Endometrial microvascular endothelial cells (primary cell): Measurements from ENCODE around the gene GRM3. TPM values are rescaled to one million over a fixed set of nuclear protein-coding genes. Genes with fewer than 3 reads are reported as not detected.

Experiments used
- in situ Hi-C: cut with HindIII; loops from 2 replicates; pipeline ENCODE4 v1.10.0; 2017; ENCODE audit warnings: low sequenced_read_pairs, low pct_unique_long_range_greater_than_20kb; ENCODE audit errors: inconsistent ontology term
- total RNA-seq: library from RNA; depleted of rRNA; stranded (reverse); fragments of >200 nt; gene quantifications from one replicate; pipeline ENCODE4 v1.2.3, GENCODE V29; 2015; ENCODE audit errors: inconsistent ontology term

The GRM3 gene
- total RNA-seq, 1 donor from 2014 or later: not detected

DNA sequence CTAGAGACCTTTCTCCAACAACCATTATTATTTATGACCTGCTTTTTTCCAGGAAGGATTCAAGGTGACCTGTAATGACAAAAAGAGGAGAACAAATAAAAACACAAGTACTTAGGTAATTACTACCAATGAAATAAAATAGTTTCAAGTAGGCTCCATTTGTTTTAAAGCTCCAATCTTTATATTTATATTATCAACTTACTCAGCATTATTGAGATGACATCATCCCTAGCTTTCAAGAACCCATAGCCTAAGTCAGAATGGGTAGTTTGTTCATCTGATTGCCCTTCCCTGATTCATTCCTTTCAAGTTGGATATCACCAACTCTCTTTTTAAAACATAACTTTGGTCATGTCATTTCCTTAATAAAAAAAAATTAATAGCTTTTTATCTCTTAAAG is 131.5 kb downstream of the GRM3 start:
- in situ Hi-C loops: no loop called here

DNA sequence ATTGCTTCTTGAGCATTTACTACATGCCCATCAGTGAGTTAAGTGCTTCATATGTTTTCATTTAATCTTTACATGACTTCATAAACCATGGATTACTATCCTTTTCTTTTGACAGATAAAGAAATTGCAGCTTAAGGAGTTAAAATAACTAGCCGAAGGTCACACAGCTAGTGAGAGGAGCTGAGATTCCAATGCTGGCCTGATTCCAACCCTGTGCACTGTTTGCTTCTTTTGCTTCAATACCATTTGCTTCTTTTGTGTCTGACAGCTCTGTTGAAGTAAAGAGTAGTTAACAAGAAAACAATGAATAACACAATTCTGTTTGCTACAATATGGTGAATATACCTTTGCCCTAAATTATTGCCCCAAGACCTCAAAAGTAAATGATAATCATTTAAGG is 132.4 kb downstream of the GRM3 start:
- in situ Hi-C loops: no loop called here

DNA sequence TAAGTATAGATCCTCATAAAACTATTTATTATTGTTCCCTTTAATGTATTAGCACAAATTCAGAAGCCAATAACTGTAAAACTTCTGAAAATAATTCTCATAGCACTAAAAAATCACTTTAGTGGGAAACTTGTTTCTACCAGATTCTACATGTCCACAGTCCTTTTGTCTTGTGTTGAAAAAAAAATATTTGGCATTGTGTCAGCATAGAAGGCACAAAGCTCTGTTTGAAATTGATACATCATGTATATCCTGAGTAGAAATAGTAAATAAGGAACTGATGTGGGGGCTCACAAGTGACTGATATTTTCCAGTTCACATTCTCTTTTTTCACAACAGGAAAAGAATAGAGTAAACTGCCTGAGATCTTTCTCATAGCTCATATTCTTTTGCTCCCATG is 134.6 kb downstream of the GRM3 start:
- in situ Hi-C loops: no loop called here

DNA sequence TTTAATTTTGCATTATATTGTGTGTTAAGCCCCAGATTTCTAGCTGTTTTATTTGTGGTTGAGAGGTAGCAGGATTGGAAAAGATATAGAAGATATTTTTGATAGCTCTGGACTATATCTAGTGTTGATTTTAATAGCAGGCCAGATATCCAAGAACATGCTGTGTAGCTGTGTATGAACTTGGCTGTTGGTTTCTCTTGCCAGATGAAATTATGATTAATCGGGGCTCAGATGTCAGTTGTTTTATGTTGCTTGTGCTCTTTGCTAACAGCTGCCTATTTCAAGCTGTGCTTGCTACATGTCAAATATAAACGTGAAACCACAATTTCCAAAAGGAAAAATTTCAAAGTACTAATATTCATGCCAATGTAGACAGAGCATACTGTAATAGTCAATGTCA is 141.1 kb downstream of the GRM3 start:
- in situ Hi-C loops: no loop called here

DNA sequence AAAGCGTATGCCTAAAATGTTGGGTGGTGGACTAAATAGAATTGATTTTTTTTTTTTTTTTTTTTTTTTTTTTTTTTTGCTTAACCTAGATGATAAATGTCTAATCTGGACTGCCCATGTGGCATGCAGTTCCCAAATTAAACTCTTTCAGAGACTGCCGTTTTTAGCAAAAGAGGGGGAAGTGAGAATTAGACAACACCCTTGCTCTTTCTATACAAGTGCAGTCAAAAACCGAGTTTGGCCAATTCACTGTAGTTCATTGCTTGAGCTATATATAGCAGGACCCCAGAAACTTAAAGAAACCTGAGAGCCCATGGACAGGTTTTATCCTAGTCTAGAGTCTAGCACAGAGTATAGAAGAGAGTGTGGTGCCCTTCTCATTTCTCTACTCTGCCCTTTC is 141.9 kb downstream of the GRM3 start:
- in situ Hi-C loops: no loop called here

DNA sequence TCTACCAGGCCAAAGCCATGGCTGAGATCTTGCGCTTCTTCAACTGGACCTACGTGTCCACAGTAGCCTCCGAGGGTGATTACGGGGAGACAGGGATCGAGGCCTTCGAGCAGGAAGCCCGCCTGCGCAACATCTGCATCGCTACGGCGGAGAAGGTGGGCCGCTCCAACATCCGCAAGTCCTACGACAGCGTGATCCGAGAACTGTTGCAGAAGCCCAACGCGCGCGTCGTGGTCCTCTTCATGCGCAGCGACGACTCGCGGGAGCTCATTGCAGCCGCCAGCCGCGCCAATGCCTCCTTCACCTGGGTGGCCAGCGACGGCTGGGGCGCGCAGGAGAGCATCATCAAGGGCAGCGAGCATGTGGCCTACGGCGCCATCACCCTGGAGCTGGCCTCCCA is 142.7 kb downstream of the GRM3 start:
- in situ Hi-C loops: no loop called here

DNA sequence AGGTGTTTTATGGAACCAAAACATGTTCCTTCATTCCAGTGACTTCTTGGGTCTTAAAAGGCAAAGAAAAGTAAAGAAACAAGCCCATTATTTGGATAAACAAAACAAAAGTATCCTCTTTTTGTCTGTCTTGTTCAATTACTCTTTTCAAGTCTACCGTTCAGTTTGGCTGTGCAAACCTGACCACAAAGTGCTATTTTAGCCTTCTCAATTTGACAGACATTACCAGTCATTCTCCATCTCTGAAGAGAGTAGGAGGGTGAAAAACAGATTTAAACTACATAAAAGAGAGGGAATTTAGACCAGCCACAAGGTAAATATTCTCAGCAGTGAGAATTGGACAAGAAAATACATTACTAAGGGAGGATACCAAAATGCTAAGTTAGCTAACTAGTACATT is 145.2 kb downstream of the GRM3 start:
- in situ Hi-C loops: no loop called here

DNA sequence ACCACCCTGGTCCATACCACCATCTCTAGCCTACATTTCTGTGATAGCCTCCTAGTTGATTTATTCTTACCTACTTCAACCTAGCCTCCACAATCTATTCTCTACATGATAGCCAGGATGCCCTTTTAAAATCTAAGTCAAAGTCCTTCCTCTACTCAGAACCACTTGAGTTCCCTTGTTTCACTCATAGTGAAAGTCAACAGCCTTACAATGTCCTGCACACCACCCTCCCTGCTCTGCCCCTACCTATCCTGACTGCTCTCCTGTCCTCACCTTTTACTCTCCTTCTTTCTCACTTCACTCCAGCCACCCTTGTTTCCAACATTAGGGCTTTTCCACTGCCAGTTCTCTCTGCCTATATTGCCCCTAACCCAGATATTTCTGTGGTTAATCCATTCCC is 146.7 kb downstream of the GRM3 start:
- in situ Hi-C loops: no loop called here

DNA sequence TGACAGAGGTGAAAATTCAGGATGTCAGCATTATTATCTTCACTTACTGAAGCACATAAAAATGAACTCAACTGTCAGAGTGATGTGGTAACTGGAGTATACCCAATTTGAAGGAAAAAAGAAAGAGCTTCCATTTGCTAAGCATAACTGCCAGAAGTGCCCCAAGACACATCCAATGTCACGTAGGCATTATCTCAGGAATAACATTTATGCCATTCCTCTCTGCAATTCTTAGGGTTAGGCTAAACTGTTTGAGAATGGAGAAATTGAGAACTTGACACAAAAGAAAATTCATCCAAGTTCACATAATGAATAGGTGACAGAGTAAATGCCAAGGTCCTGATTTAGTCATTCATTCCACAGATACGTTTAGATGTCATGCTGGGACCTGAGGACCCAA is 148.6 kb downstream of the GRM3 start:
- in situ Hi-C loops: no loop called here

DNA sequence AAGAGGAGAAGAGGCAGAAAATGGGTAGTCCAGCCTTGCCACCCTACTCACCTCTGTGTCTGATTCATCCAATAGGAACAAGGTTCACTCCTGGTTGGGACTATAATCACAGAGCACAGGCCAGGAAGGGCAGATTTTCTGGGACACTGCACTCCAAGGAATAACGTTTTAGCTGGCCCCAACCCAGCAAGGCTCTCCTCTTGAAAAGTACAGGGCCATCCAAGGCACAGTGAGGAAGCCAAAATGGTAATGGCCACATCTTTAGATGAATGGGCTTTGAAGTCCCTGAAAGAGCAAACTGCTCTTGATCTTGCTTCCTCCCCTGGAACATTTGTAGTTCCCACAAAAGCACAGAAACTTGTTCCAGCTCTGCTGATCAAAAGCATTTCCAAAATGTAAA is 149.4 kb downstream of the GRM3 start:
- in situ Hi-C loops: no loop called here

DNA sequence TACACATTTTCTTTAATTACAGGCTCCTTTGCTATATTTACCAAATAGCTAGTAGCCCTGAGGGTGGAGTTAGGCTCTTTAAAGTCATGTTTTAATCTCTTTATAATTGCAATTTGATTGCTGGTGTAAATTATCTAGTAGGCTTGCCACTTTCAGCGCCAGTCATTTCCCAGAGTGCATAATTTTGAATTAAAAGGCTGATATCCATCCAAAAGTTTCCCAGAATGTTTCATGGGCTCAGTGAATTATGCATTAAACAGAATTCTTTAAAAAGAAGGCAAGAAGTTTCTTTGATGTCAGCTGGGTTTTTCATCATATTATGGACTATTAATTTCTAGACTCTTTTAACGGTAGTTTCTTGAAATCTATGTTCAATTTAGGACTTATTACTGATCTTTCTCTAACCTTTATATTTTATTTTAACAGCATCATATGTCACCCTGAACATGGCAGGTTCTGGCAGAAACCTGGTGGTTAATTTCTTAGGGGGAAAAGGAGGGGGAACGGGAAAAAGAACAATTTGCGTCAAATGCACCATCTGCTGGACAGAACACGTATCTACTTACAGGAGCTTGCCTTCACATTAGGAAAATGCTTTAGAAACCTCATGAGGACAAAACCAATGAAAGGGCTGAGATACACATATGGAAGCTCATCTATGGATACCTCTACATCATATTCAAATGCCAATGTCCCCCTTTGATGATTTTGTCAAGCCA is 171.1 kb downstream of the GRM3 start:
- in situ Hi-C loops: no loop called here

DNA sequence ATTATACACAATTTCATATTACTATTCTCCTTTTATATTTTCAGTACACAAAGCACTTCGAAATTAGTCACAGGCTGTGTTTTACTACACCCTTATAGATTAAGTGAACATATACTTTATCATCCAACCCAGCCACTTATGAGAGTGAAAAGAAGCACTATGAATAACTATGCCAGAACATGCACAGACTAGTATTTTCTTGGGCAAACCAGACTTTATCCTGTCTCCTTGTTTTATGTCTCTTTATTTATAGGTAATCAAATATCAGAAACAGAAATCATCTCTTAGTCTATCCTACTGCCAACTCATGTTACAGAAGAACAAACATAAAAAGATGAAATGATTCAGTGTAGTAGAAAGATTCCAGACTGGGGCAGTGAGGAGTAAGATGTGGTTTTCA is 171.8 kb downstream of the GRM3 start:
- in situ Hi-C loops: no loop called here

DNA sequence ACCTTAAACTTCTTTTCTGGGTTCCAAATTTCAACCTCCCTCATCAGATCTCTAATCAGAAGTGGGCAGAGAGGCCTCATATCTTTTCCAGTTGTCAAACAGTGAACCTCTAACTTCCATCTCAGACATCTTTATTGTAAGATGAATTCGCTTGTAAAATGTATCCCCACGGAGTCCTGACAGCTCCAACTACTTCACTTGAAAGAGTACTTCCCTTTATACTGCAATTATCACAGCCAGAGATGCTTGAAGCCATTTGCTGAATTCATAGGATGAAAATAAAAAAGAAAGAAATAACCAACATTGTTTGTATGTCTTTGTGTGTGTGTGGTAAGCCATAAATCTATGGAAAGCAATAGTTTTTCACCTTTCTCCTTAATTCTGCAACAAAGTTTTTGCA is 175.2 kb downstream of the GRM3 start:
- in situ Hi-C loops: no loop called here

DNA sequence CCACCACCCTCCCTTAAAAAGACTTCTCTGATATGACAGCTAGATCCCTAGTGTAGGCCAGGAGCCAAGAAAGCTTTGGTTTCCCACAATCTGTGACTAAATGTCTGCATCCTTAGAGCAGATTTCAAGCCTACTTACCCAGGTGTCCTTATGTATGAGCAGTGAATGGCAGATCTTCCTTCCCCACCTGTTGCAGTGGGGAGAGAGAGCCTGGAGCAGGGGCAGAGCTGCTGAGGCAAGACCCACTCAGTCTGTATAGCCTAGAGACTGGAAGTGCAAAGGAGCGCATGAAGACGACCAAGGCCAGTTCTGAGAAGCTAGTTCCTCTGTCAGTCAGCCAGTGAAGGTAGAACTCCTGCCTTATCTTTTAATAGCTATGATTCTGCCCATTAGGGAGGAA is 180.1 kb downstream of the GRM3 start:
- in situ Hi-C loops: no loop called here

DNA sequence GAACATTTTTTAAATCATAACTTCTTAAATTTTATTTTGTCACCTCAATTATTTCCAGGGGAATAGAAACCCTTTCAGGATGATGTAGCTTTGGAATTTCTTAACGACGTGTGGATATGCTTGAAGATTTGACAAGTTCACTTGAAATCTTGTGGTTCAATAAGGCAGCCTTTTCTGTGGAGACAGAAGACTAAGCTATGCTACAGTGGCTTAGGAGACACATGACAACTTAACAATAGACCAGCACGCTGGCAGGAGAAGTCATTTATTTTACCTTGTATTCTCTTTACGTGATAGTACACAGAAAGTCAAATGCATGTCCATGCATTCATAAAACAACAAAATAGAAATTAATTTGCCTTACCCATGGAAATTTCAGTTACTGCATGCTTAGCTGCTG is 181.6 kb downstream of the GRM3 start:
- in situ Hi-C loops: no loop called here

DNA sequence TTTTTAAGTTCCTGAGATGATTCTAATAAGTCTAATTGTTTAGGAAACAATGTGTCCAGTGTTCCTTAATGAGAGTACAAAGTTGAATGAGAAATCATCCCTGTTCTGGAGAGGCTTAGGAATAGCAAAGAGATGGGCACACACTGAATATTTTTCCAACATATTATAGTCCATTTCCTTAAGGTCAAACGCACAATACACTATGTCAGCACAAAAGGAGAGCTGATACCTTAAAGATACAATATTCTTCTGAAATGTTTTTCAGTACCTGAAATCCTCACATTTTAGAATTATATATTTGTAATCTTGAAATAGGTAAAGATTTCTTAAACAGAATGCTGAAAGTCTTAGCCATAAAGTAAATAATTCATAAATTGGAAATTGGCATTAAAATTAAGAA is 183.2 kb downstream of the GRM3 start:
- in situ Hi-C loops: no loop called here

DNA sequence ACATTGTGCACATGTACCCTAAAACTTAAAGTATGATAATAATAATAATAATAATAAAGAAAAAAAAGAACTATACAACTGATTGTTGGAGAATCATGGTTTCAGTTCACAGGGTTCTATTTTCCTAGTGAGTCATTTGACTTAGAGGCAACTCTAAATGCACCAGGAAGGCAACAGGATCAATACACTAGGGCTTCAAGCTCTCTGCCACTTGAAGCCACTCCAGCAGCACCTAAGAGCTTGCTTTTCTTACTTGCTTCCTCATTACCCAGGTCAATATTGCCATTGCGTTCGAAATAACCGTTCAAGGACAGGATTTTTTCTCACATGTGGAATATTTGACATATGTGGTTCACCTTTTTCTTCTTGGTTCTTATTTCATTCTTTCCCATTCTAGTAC is 189.7 kb downstream of the GRM3 start:
- in situ Hi-C loops: no loop called here

DNA sequence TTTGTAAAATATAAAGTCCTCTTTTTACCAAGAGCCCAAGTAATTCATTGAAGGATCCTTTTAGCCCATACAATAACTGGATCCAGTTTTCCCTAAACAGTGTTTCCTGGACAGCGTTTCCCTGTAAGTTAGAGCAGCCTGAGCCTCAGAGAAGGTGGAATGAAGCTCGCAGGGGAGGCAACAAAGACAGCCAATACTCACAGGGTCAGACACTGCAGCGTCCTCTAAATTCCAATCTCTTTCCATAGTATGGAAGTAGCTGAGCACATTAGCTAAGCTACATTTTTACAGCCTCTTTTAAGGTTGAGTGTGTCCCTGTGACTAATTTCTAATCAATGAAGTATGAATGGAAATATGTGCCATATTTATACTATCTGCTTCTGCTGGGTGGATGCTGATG is 193.5 kb downstream of the GRM3 start:
- in situ Hi-C loops: no loop called here

DNA sequence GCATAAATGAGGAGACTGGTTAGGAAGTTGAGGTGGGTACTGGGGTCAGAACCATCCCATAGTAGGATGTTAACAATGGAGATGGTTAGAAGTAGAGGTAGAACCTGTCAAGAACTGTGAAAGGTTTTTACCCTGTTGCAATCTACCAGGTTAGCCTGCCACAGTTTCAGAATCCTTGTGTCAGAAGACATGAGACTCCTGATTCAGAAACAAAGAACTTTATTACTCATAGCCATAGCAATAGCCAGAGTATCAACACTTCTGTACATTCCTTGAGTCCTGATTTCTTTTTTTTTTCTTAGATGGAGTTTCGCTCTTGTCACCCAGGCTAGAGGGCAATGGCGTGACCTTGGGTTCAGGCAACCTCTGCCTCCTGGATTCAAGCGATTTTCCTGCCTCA is 200.9 kb downstream of the GRM3 start:
- in situ Hi-C loops: no loop called here

DNA sequence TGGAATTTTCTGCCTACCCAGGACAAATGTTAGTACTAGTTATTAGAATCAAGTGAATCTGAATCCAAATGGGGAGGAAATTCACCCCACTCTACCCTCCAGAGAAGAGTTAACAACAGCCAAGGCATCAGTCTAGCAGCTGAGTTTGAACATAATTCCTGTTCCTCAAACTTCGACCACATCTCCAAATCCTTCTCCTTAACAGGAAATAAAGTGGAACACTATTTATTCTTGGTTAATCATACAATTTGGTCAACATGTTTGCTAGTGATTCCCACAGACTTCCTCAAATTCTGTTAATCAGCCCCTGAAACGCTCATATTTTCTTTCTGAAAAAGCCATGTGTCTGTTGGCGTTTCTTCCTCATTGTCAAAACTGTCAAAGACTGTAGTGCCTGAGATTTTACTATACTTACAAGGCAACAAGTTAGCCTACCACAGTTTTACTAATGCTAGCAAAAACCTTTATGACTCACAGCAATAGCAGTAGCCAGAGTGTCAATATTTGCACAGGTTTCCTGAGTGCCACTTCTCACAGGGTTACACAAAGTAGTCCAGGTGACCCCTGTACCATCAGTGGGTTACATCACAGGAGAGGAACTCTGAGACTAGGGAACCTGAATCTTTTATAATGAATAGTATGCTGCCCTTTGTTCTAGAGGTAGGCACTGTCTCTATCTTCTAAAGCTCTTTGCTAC is 202.9 kb downstream of the GRM3 start:
- in situ Hi-C loops: no loop called here

DNA sequence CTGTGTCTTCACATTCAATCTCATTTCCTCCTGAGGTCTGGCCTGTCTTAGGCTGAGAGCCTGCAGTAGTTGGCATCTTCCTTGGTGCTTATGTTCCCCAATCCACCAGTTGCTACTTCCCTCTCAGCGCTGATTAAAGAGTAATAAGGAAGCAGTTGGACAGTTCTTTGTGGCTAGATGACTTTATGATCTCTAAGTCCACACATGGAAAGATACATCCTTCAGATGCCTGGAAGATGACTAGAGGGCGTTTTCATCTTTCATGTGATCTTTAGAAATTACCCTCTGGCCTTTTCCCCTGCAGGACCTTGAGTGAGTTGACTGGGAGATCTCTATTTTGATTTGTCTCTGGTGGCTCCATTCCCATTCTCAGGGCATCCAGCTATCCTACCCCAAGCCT is 204.5 kb downstream of the GRM3 start:
- in situ Hi-C loops: no loop called here
